Raji (cell line): Measurements from ENCODE around the gene GCH1.

Experiments
- POLR2A ChIP-seq: IDR thresholded peaks from 2 replicates; pipeline ENCODE4 v1.6.1; 2011; ENCODE audit warnings: low read depth, low read length, control low read depth; ENCODE audit not compliant: insufficient read depth

GCH1 gene

GRCh38 chr14:54798465-54799124 lies 104.0 kb downstream of the GCH1 start:
- no peak for TF ChIP-seq POLR2A

DNA sequence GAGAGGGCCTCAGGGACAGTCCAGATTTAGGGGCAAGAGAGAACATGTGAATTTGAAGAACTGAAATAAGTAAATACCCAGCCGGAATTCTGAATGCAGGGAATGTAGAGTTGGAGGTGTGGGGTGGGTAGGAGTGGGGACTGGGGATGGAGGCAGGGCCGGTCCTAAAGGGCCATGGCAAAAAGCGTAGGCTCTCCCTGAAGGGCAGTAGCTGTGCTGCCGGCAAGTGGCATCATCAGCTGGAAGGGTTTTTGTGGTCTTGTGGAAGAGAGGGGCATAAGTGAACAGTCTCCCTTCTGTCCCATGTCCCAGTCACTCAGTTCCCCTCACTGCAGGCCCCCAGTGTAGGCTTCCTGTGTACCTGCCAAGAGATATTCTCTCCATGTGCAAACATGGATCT lies 104.6 kb downstream of the GCH1 start:
- no peak for TF ChIP-seq POLR2A

- no peak for TF ChIP-seq POLR2A
These were observed 105.1 kb downstream of the GCH1 start for GRCh38 chr14:54797556-54797955.

DNA sequence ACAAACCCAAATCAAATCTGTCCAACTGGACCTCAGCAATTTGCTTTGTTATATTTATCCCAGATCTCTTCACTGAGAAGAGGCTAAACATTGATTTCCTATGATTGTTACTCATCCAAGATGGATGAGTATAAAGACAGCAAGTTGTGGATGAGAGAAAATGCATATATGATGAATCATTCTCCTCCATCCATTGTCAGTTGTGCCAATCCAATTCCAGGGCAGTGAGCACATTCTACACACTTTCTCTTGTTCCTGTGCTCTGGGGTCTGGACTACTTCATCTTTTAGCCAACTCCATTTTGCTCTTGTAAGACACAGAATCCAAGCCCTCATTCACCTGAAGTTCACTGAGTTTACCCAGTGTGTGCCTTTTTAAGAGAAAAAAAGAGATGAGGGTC lies 105.7 kb downstream of the GCH1 start:
- no peak for TF ChIP-seq POLR2A

GRCh38 chr14:54794796-54795195 lies 107.8 kb downstream of the GCH1 start:
- TF ChIP-seq POLR2A: no peak

- no peak for TF ChIP-seq POLR2A
These were observed 108.5 kb downstream of the GCH1 start for GRCh38 chr14:54794159-54794558.

DNA sequence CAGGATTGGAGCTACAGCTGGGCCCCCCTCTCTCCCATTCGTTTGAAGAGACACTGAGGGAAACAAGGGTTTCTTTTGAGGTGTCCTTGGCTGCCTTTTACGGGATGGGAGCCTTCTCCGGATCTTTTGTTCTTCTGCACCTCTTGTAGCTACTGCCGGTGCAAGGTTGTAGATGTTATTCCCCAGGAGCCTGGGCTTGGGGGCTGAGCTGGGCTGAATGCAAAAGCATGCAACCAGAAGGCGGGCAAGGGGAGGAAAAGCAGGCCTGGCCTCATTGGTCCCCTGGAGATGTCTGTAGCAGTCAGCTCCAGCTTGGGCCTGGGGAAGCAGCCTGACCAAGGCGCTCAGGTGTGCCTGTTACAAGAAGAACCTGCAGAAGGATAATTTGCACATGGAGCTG lies 110.3 kb downstream of the GCH1 start:
- TF ChIP-seq POLR2A: no peak
